ENCODE results near the gene CUTA.

CUTA gene

GRCh38 chr6:33433001-33433543 lies 15.2 kb upstream of the CUTA start:
- H3K4me3 ChIP-seq (ENCODE audit: low read depth, low read length): no peak overlapping the region
- no peak for DNase-seq (ENCODE audit: low read depth)
- TF ChIP-seq, protein P1, sequence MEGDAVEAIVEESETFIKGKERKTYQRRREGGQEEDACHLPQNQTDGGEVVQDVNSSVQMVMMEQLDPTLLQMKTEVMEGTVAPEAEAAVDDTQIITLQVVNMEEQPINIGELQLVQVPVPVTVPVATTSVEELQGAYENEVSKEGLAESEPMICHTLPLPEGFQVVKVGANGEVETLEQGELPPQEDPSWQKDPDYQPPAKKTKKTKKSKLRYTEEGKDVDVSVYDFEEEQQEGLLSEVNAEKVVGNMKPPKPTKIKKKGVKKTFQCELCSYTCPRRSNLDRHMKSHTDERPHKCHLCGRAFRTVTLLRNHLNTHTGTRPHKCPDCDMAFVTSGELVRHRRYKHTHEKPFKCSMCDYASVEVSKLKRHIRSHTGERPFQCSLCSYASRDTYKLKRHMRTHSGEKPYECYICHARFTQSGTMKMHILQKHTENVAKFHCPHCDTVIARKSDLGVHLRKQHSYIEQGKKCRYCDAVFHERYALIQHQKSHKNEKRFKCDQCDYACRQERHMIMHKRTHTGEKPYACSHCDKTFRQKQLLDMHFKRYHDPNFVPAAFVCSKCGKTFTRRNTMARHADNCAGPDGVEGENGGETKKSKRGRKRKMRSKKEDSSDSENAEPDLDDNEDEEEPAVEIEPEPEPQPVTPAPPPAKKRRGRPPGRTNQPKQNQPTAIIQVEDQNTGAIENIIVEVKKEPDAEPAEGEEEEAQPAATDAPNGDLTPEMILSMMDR (IDR thresholded peaks at IDR 0.05; ENCODE audit: low read depth, low read length, missing control alignments): no peak
- in situ Hi-C loops (cut with HindIII; ENCODE audit: low sequenced_read_pairs): no loop called here

DNA sequence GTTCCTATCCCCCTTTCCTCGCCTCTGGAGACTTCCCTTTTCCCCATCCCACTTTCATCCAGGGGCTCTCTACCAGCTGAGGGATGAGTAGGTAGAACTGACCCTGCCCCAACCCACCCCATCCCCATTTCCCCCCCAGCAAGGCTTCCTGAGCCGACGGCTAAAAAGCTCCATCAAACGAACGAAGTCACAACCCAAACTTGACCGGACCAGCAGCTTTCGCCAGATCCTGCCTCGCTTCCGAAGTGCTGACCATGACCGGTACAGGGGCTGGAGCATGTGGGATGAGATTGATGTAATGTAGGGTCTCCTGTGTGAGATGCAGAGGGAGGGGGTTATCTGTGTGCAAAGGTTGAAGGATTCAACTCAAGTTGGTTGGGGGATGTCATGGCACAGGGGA lies 14.6 kb upstream of the CUTA start:
- TF ChIP-seq, protein P1 (IDR thresholded peaks at IDR 0.05; ENCODE audit: low read depth, low read length, missing control alignments): no peak
- H3K4me3 ChIP-seq (ENCODE audit: low read depth, low read length): no peak overlapping the region
- no peak for DNase-seq (ENCODE audit: low read depth)
- in situ Hi-C loops (cut with HindIII; ENCODE audit: low sequenced_read_pairs): no loop called here

DNA sequence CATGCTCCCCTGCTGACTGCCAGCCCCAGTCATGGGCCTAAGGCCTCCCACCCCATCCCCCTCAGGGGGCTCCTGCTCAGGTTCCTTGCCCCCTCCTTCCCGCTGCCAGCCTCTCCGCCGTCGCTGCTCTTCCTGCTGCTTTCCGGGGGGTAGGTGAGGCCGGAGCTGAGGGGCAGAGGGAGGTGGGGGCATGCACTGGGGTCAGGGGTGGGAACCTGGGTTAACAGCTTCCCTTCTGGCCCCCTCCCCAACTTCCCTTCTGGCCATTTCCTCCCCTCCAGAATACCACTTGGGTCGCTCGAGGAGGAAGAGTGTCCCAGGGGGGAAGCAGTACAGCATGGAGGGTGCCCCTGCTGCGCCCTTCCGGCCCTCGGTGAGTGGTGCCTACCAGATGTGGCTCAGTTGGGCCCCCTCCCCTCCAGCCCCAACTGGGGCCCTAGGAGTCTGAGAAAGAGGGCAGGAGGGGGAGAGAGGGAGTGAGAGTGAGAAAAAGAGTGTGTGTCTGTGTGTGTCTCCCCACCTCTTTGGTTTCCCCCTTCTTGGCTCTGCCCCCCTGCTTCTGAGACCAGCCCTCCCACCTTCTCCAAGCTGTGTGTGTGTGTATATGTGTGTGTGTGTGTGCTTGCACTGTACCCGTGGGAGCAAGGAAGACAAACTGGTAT lies 14.1 kb upstream of the CUTA start:
- TF ChIP-seq, protein P1 (IDR thresholded peaks at IDR 0.05; ENCODE audit: low read depth, low read length, missing control alignments): no peak
- H3K4me3 ChIP-seq (ENCODE audit: low read depth, low read length): no peak overlapping the region
- in situ Hi-C loops (cut with HindIII; ENCODE audit: low sequenced_read_pairs): no loop called here
- DNase-seq (ENCODE audit: low read depth): no peak

GRCh38 chr6:33430991-33431879 lies 13.3 kb upstream of the CUTA start:
- no peak for DNase-seq (ENCODE audit: low read depth)
- TF ChIP-seq, protein P1 (IDR thresholded peaks at IDR 0.05; ENCODE audit: low read depth, low read length, missing control alignments): no peak
- in situ Hi-C loops (cut with HindIII; ENCODE audit: low sequenced_read_pairs): no loop called here
- no peak overlapping the region for H3K4me3 ChIP-seq (ENCODE audit: low read depth, low read length)

DNA sequence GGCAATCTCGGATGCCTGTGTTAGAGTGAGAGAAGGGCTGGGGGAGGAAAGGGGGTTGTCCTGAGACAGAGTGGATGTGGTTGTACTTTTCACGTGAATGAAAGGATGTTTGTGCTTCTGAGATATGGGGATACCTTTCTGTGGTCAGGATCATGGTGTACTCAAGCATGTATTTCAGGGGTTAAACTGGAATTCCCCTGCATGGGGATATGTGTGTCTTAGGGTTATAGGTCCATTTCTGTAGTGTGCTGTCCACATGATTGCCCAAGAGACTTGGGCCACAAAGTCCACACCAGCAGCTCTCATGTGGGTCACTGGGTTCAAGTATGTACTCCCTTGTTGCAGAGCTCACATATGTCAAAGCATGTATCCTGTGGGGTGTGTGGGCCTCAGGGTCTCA lies 12.4 kb upstream of the CUTA start:
- no peak overlapping the region for H3K4me3 ChIP-seq (ENCODE audit: low read depth, low read length)
- TF ChIP-seq, protein P1 (IDR thresholded peaks at IDR 0.05; ENCODE audit: low read depth, low read length, missing control alignments): no peak
- in situ Hi-C loops (cut with HindIII; ENCODE audit: low sequenced_read_pairs): no loop called here
- no peak for DNase-seq (ENCODE audit: low read depth)

DNA sequence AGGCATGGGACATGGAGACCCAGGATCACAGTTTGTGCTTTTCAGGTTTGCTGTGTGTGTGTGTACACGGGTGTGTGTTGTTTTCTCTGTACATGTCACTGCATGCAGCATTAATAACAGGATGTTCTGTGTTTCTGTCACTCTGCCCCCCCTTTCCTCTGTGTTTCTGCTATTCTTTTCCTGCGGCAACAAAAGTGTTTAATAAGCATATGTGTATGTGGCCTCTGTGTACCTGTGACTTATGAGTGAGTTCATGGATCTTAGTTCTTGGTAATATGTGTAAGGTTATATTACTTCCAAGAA lies 11.8 kb upstream of the CUTA start:
- in situ Hi-C loops (cut with HindIII; ENCODE audit: low sequenced_read_pairs): no loop called here
- TF ChIP-seq, protein P1 (IDR thresholded peaks at IDR 0.05; ENCODE audit: low read depth, low read length, missing control alignments): no peak
- no peak for DNase-seq (ENCODE audit: low read depth)
- H3K4me3 ChIP-seq (ENCODE audit: low read depth, low read length): no peak overlapping the region

Measured in astrocyte of the cerebellum (primary cell).